Measurements from ENCODE around the gene RPTOR.

The RPTOR gene

GRCh38 chr17:80586846-80587228, 42.2 kb downstream of the RPTOR start:
- no peak for DNase-seq (ENCODE audit: low read depth in 3 of 3)

DNA sequence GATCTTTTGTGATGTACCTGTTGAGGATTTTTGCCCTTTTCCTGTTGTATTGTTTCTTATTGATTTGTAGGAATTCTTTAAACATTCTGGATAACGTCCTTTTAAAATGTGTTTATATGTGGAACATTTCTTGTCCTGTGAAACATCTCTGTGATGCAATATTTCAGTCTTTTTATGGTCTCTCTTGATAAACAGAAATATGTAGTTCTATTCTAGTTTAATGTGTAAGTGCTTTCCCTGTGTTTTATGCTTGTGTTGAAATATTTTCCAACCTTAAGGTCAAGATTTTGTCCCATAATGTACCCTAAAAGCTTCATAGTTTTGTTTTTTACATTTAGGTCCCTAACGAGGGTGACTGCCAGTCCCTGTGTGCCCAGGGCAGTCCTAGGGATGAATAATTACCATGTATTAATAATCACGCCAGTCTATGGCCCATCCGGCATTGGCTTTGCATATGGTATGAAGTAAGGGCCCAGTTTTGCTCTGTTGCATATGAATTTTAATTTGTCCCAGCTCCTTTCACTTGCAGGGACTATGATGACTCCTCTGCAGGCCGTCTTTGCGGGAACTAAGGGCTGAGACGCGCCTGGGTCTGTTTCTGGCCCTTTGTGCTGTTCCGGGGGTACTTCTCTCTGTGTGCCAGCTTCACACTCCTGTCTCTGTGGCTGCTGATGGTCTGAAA, 44.2 kb downstream of the RPTOR start:
- no peak for DNase-seq (ENCODE audit: low read depth in 3 of 3)

GRCh38 chr17:80591788-80592187, 47.1 kb downstream of the RPTOR start:
- no peak for DNase-seq (ENCODE audit: low read depth in 3 of 3)

DNA sequence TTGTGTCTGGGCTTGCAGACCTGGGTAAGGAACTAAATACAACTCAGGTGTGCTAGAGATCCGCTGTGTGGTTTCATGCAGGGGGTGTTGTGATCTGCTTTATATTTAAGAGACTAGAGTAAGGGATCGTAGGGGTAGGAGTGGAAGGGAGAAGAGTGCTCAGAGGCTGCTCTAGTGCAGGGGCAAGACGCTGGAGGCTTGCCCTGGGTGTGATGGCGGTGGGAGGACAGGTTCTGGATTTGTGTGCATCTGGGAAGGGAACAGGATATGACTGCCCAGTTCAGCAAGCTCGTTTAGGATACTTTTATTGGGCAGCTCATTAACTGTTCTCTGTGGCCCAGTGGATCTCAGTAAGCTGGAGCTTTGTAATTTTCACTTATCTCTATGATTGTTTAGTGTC, 47.6 kb downstream of the RPTOR start:
- no peak for DNase-seq (ENCODE audit: low read depth in 3 of 3)

DNA sequence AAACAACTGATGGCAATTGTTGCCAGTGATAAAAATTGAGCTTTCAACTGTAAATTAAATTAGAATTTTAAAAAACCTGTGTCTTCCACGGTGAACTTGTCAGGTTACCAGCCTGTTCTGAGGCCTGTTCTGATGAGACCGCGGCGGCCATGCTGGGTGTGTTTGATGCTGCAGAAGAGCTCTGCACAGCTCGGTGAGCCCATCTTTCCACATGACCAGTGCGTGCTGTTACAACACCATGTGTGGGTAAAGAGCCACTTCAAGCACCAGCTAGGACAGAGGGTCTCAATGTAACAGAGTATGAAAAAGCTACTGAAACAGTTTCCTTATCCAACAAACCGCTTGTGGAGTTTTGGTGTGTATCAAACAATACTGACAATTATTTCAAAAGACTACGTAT, 48.5 kb downstream of the RPTOR start:
- DNase-seq (ENCODE audit: low read depth in 3 of 3): no peak

- DNase-seq (ENCODE audit: low read depth in 3 of 3): no peak
Measured at GRCh38 chr17:80594431-80595269, 50.0 kb downstream of the RPTOR start.

- DNase-seq (ENCODE audit: low read depth in 3 of 3): no peak
Measured at GRCh38 chr17:80596760-80597608, 52.3 kb downstream of the RPTOR start.

- DNase-seq (ENCODE audit: low read depth in 3 of 3): no peak
Measured at GRCh38 chr17:80598813-80599545, 54.3 kb downstream of the RPTOR start.

DNA sequence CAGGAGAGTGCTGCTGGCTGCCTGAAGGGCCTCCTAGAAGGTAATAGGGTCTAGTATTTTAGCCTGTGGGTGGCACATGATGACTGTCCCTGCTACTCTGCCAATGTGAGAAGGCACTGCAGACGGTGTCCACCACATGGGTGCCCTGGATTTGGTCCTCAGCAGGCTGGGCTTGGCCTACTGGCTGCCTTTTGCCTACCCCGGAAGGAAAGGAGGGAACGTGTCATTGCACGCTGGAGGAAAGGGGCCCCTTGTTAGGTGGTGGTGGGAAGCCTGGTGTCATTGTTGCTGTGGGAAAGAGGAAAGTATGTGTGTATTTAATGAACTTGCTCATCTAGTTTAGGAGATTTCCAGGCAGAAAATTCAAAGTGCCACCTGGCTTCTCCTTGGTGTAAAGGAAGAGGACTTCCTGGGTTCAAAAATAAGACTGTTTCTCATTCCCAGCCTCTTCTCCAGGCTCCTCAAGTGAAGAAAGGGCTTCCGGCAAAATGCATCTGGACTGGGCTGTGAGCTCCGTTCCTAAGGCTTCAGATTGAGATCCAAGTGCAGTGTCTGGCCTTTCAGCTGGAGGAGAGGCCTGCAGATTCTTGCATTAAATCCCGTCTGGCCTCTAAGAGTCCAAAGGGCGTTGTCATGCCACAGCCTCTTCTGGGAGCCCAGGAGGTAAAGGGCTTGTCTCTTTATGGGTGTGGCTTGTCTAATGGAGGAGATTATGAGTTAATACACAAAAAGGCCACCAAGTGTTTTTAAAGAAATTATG, 55.1 kb downstream of the RPTOR start:
- DNase-seq (ENCODE audit: low read depth in 3 of 3): no peak

- DNase-seq (ENCODE audit: low read depth in 3 of 3): no peak
Measured at GRCh38 chr17:80601146-80601545, 56.5 kb downstream of the RPTOR start.

DNA sequence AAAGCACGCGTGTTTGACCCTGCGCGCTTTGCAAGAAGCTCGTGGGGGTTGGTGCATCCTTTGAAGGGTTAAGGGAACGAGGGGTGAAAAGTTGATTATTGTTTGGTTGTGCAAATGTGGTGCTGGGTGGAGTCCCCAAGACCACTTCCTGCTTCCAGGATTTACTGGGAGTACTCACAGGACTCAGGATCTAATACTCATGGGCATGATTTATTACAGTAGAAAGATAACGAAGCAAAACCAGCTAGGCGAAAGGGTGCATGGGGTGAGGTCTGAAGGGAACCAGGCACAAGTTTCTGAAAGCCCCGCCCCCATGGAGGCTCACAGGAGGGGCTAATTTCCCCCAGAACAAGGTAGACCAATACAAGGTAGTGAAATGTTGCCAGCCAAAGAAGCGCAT, 58.8 kb downstream of the RPTOR start:
- no peak for DNase-seq (ENCODE audit: low read depth in 3 of 3)

DNA sequence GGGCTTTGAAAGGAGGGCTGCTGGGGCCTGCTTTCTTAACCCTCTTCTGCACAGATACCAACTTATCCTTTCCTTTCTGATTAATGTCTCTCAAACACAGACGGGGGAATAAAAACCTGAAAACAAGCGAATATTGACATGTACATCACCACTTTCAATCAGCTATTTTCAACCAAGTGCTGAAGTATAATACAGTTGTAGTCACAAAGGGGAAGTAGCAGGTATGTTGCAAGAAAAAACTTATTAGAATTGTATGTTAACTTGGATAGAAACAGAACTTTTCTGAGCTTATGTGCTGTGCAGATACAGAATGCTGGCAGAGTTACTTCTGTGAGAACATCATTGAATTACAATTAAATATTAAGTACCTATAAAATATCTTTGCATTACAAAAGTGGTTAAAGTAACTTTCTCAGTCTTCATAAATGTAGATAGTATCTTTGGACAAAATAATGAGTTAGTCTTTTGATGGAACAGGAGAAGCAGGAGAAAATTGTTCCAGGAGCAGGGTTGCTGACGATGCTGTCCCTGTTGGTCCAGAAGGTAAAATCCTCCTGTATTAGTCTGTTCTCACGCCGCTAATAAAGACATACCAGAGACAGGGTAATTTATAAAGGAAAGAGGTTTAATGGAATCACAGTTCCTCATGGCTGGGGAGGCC, 59.5 kb downstream of the RPTOR start:
- DNase-seq (ENCODE audit: low read depth in 3 of 3): no peak

DNA sequence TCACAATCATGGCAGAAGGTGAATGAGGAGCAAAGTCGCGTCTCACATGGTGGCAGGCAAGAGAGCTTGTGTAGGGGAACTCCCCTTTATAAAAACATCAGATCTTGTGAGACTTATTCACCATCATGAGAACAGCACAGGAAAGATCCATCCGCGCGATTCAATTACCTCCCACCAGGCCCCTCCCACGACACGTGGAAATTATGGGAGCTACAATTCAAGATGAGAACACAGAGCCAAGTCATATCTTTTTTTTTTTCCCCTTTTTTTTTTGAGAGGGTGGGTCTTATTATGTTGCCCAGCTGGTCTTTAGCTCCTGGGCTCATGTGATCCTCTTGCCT, 60.0 kb downstream of the RPTOR start:
- DNase-seq (ENCODE audit: low read depth in 3 of 3): no peak

- DNase-seq (ENCODE audit: low read depth in 3 of 3): peak; percentile 52 to 83 (median 62)
Measured at GRCh38 chr17:80605326-80606066, 60.9 kb downstream of the RPTOR start.

DNA sequence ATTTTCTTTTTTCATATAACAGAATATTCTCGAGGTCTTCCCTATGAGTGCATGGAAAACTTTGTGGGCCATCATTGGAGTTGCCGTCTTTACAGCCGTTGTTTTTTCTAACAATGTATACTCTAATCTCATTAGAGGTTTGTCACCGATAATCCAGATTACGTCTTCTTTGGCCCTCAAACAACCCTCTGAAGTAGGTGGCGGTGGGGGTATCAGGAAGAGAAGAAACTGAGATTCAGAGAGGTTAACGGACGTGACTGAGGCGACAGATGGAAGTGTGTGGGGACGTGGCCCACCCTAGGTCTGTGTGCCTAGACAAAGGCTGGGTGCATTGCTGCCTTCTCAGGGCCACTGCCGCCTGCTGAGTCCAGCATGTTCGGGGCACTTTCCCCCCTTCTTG, 63.7 kb downstream of the RPTOR start:
- no peak for DNase-seq (ENCODE audit: low read depth in 3 of 3)

DNA sequence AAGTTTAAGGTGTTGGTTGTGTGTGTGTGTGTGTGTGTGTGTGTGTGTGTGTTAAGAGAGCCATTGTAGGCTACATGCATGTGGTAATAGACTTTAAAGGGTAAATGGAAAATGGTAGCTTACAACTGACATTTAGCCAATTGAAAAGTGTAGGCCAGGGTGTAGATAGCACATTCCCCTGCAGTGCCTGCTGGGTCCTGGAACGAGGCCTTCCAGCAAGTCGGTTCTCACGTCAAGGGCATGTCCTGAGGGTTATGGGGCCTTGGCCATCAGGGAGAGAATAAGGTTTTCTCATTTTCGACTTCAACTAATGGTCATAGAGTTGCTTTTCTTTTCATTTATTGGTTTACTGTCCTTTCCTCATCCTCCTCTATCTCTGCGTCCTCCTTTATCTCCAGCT, 65.1 kb downstream of the RPTOR start:
- no peak for DNase-seq (ENCODE audit: low read depth in 3 of 3)

DNA sequence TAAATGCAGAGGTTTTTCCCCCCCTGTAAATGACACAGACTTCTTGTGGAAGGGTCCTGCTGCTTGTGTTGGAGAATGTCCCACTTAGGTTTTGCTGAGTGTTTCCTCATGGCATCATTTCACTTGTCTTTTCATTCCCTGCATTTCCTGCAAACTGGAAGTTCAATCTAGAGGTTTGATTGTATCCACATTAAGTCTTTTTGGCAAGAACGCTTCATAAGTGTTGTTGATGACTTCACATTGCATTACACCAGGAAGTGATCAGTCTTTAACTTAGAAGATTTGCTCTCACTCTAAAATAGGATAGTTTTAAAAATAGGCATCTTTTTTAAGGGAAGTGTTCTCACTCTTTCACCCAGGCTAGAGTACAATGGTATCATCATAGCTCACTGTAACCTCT, 67.2 kb downstream of the RPTOR start:
- DNase-seq (ENCODE audit: low read depth in 3 of 3): no peak

GRCh38 chr17:80612997-80613731, 68.5 kb downstream of the RPTOR start:
- DNase-seq (ENCODE audit: low read depth in 3 of 3): no peak

- DNase-seq (ENCODE audit: low read depth in 3 of 3): no peak
Measured at GRCh38 chr17:80613732-80614071, 69.1 kb downstream of the RPTOR start.
